GM18870 (cell line): ENCODE results near the gene CACFD1.

ENCODE experiments used
- ATAC-seq: cut with Tn5 transposase; IDR thresholded peaks from one replicate; pipeline ENCODE4 v1.9.1; 2021; ENCODE audit warnings: moderate library complexity; ENCODE audit not compliant: unreplicated experiment

Gene CACFD1

DNA sequence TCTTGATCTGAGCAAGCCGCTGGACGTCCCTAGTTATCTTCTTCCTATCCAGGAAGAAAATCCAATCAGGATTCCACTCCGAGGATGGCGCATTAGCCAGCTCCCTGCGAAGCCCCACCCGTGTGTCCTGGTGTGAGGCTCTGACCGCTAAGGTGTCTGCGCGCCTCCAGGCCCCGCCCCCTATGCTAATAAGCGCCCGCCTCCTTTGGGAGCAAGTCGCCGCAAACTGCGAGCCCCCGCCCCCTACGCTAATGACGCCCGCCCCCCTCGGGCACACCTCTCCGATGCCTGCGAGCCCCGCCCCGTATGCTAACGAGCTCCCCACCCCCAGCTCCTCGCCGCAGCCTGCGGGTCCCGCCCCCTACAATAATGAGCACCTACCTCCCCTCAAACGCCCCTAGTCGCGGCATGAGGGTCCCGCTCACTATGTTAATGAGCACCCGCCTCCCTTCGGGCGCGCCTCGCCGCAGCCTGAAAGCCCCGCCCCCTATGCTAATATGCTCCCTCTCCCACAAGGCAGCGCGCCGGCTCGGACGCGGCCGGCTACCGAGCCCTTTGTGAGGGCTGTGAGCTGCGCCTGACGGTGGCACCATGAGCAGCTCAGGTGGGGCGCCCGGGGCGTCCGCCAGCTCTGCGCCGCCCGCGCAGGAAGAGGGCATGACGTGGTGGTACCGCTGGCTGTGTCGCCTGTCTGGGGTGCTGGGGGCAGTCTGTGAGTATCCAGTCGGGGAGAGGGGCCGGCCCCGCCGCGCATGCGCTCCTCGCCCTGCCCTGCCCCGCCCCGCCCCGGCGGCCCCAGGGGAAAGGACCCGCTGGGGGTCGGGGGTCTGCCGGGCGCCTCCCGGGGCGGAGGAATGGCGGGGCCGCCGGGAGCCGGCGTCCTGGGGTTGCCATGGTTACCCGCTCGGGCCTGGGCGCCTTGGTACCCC, at the start of gene CACFD1:
Gene CACFD1, plus strand, starts transcription at position 503 of the 929 bp plus-strand sequence. Its CDS starts 89 bp downstream, at position 592.
- ATAC-seq, result no peak

DNA sequence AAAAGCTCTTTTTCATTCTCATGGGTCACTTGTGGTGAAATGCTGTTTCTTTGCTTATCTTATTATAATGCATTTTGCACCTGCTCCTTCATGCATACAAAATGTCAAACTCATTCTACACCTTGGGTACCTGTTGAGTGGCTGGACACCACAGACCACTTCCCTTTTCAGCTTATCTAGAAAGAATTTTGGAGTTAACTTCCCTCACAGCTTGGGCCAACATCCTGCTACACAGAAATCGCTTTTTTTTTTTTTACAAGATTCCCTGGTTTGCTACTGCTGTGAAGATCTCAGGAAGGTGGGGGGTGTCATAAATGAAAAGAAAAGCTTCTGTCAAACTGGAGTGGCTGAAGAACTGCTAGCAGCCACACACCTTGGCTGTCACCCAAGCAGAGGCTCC, 44.6 kb upstream of the CACFD1 start:
- ATAC-seq, result no peak

DNA sequence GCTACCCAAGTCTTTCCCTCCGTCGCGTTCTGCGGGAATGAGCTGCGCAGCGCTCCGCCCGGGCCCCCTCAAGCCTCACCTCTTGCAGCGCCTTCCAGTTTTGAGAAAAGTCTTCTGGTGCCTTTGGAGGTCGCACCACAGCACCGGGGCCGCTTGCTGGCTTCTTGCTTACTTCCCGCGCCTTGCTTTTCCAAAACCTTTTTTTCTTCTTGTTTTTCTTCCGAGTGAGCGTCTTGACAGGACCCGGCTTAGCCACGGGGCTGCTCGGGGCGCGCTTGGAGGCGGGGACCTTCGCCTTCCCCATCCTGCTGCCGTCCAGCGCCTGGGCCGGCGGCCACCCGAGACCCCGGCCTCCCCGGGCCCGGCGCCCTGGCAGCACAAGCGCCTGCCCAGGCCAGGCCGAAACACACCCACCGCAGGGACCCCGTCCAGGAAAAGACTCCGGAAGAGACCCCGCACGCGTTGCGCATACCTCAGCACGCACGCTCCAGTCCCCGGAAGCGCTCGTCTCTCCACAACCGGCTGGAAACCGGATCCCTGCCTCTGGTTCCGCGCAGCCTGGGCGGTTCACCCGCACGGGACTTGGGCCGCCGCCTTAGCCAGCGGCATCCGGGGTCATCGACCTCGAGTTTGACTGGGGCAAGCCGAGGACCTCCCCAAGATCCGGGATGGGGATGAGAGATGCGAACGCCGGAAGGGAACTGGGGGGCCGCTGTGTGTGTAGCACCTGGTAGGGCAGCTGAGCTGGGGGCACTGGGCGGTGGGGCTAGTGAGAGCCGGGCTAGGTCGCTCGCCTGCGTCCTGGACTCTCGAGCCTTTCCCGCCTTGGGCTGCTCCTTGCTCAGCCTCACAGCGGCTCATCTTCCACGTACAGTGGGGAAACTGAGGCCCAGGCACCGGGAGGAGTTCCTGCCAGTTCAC, 42.0 kb upstream of the CACFD1 start, which contains the start of gene REXO4:
Gene REXO4, minus strand, starts transcription at position 470 of the 921 bp plus-strand sequence. Its CDS starts 166 bp downstream, at position 304.
- no peak for ATAC-seq

DNA sequence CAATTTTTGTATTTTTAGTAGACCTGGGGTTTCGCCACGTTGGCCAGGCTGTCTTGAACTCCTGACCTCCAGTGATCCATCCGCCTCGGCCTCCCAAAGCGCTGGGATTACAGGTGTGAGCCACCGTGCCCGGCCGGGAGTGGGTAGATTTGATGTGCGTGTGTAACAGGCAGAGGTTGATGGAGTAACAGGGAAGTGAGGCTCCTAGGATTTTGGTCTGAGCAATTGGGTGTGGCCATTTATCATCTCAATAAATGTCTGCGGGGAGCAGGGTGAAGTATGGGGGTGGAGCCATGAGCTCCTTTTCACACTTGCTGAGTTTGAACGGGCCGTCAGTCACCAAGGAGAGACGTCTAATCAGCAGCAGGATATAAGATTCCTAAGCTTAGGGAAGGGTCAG, 40.8 kb upstream of the CACFD1 start:
- no peak for ATAC-seq

DNA sequence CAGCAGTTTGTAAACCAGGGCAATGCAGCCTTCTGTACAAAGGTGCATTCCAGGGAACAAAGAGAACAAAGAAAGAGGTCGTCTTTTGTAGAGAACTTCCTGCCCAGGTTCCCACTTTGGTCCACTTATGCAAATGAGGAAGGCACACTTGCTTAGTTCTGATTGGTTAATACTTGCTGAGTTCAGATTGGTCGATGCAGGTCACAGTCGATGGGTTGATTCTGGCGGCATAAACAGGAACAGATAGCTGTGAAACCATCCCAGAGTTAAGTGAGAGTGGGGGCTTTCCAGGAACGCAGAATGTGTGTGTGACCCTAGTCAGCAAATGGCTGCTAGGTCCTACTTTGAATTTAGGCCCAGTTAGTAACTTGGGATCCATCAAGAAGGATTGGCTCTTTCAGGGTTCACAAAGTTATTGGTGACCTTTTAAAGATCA, 39.4 kb upstream of the CACFD1 start:
- ATAC-seq, result no peak

DNA sequence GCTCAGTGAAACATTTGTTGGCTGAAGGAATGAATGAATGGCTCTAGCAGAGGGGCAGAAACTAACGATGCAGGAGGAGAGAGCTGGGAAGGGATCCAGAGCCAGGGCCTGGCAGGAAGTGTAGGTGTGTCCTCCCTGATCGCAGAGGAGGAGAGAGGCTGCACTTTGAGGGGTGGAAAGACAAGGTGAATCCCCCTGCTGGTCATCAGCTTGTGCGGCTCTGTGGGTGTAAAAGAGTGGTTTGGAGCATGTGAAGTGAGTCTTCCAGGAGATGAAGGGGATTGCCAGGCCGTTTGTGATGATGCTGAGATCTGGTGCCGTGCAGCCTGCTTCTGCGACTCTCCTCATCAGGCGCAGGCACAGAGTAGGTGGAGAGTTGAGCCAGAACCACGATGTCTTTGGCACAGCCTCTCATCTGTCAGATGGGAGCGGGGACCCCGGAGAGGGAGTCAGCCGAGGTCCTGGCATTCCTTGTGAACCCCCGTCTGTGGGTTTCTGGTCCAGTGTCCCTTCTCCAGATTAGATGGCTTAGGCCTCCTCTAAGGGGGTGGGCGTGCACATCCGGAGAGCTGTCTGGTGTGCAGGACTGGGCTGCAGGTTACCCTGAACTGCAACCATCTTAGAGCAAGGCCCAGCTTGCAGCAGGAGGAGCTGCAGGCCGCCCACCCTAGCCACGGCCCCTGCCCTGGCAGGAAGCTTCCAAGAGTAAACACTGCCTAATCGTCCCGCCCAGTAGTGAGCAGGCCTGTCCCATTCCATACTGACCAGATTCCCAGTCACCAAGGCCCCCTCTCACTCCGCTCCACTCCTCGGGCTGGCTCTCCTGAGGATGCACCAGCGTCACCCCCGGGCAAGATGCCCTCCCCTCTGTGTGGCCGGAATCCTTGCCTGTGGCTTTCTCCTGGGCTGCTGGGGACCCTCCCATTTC, 37.9 kb upstream of the CACFD1 start, which contains the start of gene ADAMTS13:
Gene ADAMTS13, plus strand, starts transcription at position 753 of the 928 bp plus-strand sequence. Its CDS starts 77 bp downstream, at position 830.
- no peak for ATAC-seq

DNA sequence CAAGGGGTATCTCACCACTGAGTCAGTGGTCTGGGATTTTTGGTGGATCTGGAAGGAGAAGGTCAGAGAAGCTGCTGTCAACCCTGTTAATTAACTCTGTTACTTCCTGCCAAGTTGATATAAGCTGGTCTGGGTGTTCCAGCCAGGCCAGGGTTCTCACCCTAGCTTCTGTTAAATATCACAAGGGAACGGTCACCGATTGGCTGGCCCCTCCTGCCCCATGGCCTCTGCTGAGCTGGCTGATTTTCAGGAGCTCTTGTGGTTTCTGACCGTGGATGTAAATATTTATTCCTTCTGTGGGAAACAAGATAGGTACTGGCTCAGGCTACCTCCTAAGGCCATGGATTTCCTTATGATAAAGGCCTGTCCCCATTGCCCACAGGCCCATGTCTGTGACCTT, 36.6 kb upstream of the CACFD1 start:
- ATAC-seq, result no peak

DNA sequence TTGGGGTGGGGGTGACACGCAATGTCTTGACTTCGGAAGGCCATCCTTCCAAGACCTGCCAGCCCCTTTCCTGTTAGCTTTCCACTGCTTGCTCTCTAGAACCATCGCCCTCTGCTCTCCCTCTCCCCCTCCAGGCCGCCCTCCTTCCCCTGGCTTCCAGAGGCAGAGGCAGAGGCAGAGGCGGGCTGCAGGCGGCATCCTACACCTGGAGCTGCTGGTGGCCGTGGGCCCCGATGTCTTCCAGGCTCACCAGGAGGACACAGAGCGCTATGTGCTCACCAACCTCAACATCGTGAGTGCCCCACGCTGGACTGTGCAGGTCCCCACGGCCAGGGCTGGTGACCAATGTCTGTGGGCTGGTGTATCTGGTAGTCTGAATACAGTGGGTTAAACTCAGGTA, 35.6 kb upstream of the CACFD1 start:
- ATAC-seq, result no peak

DNA sequence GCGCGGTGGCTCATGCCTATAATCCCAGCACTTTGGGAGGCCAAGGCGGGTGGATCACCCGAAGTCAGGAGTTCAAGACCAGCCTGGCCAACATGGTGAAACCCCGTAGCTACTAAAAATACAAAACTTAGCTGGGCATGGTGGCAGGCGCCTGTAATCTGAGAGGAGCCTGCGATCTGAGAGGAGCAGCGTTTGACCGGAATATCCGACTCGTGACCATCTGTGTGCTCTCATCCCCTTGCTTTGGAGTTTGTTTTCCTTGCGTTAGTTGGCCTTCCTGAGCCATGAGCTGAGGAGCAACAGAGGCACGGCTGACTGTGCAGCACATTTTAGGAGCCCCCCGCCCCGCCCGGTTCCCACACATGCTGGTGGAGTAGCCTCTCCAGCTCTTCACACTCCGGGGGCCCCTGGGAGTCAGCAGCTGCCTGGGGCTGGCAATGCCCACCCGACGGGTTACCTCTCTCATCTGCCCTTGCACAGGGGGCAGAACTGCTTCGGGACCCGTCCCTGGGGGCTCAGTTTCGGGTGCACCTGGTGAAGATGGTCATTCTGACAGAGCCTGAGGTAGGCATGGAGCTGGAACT, 34.6 kb upstream of the CACFD1 start:
- ATAC-seq, result no peak

DNA sequence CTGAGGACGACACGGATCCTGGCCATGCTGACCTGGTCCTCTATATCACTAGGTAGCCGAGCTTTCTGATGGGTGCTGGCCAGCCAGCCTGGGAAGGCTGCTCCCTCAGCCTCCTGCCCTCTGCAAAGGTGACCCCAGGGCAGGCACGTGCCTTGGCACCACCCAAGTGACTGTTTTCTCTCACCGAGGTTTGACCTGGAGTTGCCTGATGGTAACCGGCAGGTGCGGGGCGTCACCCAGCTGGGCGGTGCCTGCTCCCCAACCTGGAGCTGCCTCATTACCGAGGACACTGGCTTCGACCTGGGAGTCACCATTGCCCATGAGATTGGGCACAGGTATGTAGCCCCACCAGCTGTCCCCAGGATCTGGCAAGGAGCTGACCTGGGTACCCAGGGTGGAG, 33.8 kb upstream of the CACFD1 start:
- ATAC-seq, result no peak

DNA sequence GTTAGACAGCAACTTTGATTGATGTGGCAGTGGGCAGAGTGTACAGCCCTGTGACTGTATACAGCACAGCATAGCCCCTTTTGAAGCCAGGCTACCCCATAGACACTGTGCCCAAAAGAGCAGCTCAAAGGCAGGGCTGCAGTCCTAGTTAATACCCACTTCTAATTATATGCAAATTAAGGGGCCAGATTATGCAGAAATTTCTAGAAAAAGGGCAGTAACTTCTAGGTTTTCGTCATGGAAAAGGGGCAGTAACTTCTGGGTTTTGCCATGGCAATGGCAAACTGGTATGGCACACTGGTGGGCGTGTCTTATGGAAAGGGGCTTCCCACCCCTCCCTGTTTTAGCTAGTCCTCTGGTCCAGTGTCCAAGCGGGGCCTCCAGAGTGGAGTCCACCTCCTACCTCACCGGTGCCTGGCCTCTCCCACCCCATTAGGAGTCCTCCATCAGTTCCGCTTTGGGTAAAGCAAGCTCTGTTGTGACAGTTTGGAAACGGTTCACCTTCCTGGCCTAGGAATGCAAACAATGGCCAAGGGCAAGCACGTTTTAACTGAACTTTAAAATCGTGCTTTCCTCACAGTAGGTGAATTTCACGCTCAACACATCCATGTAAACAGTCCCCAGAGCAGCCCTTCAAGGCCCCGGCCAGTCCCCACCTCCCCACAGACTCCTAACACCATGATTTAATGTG, 32.0 kb upstream of the CACFD1 start:
- ATAC-seq, result no peak

DNA sequence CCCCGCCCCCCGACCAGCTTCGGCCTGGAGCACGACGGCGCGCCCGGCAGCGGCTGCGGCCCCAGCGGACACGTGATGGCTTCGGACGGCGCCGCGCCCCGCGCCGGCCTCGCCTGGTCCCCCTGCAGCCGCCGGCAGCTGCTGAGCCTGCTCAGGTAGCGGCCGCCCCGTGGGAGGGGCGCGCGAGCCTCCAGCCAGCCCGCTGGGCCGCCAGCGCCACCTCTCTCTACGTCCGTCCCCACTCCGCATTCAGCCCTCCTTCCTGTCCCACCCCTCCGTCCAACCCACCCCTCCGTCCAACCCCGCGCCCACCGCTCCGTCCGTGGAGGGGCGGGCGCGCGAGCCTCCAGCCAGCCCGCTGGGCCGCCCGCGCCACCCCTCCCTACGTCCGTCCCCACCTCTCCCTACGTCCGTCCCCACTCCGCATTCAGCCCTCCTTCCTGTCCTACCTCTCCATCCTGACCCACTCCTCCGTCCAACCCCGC, 31.1 kb upstream of the CACFD1 start:
- ATAC-seq, result no peak

DNA sequence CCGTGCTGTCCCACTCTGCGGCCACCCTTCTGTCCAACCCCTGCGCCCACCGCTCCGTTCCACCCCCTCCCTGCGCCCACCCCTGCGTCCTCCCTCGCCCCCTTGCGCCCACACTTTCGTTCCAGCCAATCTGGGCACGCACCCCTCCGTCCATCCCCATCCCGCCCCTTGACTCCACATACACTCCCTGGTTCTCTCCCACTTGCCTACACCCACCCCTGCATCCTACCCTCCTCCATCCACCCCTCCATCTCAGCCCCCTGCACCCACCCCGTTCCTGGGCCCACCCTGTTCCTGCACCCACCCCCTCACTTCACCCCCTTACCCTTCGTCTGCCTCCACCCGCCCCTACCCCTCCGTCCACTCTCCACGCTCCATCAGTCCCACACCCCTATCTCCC, 30.6 kb upstream of the CACFD1 start:
- ATAC-seq, result no peak

DNA sequence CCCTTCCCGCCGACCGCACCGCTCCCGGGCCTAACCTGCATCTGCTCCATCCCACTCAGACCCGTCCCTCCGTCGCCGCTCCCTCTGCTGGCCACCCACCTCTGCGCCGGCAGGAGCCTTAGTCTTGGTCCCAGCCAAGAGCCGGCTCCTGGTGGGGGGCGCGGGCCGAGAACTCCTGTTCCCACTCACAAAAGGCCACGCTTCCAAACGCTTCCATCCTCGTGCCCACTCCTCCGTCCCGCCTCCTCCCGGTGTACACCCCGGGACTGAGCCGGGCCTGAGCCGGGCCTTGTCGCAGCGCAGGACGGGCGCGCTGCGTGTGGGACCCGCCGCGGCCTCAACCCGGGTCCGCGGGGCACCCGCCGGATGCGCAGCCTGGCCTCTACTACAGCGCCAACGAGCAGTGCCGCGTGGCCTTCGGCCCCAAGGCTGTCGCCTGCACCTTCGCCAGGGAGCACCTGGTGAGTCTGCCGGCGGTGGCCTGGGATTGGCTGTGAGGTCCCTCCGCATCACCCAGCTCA, 30.1 kb upstream of the CACFD1 start:
- no peak for ATAC-seq

DNA sequence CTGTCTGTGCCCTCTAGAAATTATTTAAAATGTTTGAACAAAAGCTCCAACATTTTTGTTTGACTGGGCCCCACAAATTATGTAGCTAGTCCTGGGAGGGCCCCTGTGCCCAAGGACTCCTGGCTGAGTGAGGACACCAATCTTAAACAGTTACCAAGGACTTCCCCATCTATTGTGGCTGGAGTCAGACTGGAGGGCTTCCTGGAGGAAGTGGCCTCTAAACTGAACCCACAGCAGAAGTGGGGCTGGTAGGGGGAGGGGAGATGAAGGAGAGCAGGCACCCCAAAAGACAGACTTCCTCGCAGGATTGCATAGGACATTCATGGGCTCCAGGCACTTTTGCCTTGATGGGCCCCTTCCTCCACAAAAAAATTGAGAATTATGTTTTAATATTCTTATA, 29.5 kb upstream of the CACFD1 start:
- ATAC-seq, result no peak

DNA sequence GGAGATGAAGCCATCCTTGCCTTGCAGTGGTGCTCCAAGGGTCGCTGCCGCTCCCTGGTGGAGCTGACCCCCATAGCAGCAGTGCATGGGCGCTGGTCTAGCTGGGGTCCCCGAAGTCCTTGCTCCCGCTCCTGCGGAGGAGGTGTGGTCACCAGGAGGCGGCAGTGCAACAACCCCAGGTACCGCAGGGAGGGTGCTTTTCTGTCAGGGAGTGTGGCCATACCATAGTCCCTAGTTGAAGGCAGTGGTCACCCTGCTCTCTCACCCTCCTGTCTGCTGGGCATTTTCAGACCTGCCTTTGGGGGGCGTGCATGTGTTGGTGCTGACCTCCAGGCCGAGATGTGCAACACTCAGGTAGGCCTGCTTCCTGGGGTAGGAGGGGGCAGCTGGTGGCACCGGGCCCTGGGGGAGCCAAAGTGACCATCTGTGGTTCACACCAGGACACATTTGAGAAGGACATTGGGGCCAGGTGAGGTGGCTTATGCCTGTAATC, 26.4 kb upstream of the CACFD1 start:
- ATAC-seq, result no peak

DNA sequence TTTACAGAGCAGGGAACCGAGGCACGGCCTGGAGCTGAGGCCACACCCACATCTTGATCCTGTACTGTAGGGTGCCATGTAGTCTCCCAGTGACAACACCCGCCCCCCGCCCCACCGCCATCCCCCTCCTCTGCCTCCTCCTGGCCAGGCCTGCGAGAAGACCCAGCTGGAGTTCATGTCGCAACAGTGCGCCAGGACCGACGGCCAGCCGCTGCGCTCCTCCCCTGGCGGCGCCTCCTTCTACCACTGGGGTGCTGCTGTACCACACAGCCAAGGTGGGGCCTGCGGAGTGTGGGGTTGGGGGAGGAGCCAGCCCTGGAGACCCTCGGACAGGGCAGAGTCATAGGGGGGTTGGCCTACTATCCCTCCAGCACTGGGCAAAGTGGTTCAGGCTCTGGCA, 23.1 kb upstream of the CACFD1 start:
- no peak for ATAC-seq

DNA sequence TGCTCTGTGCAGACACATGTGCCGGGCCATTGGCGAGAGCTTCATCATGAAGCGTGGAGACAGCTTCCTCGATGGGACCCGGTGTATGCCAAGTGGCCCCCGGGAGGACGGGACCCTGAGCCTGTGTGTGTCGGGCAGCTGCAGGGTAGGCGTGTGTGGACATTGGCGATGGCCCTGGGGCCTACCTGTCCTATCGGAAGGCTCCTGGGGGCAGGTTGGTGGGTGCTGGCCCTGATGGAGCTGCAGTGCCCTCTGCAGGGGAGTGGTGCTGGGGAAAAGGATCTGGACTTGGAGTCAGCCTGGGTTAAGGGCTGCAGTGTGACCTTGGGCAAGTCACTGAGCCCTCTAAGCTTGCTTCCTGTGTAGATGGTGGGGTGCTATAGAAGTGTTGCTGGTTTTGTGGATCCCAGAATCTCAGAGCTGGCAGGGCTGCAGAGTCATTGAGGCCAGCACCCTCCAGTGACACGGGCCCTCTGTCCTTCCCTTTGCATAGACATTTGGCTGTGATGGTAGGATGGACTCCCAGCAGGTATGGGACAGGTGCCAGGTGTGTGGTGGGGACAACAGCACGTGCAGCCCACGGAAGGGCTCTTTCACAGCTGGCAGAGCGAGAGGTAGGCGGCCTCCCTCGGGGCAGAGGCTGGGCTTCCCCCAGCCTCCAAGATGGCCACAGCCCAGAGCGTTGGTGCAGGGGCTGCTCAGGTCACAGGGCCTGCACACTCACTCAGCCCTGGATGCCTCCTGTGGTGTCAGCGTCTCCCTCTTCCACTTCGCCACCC, 21.8 kb upstream of the CACFD1 start:
- no peak for ATAC-seq
